GM18868 (cell line): ENCODE measurements around the gene CAV3.

Source experiments
- ATAC-seq: cut with Tn5 transposase; IDR thresholded peaks from one replicate; pipeline ENCODE4 v1.9.1; 2021; ENCODE audit warnings: mild to moderate bottlenecking, moderate library complexity; ENCODE audit not compliant: unreplicated experiment

Gene CAV3

GRCh38 chr3:8780279-8780678 lies 46.7 kb downstream of the CAV3 start:
- ATAC-seq = peak; percentile 69

GRCh38 chr3:8784676-8785435 lies 51.3 kb downstream of the CAV3 start:
- ATAC-seq = no peak

DNA sequence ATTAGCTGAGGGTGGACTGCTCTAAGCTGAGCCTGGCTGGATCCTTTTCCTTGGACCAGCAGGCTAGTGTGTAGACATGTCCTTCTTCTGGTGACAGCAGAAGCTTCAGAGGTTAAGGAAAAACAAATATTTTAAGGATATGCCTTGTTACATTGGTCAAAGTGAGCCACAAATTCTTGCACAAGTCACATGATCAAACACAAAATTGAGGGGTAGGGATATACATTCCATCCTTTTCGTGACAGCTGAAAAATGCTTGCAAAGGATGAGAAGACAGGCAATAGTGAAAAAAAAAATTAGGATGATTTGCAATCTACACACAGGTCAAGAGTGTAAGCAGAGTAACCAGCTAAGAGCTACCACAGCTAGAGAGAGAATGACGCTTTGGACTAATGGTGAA lies 56.9 kb downstream of the CAV3 start:
- ATAC-seq = no peak

DNA sequence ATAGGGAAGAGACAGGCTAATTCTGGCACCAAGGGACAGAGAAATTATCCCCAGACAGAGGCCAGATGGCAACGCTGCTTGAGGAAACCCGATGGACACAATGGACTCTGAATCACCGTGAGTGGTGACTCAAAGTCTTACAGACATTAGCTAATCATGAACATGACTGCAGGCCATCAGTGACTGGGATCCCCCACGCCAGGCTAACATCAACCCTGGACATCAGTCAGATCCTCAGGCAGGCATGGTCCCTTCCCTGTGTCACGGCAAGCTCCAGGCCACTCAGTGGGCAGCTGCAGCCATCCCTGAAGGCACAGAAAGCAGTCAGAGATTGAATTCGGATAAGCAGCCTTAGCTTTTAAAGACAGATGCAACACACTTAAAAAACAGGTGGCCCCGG lies 59.6 kb downstream of the CAV3 start:
- ATAC-seq = no peak

GRCh38 chr3:8794247-8794646 lies 60.6 kb downstream of the CAV3 start:
- ATAC-seq = no peak
